Mesendoderm (in vitro differentiated cells): ENCODE data around the gene TBC1D13.
"Not testable (repeated sequence)": the region's sequence is repeated elsewhere in the genome, so short reads cannot be mapped to it uniquely, and the experiment has no call there.

ENCODE experiments used
- DNase-seq: peaks from one replicate; pipeline ENCODE4 v3.0.0; 2013
- H2AK5ac ChIP-seq: 2 replicates; pipeline ENCODE4 v1.6.1; 2013; ENCODE audit warnings: low read length, inconsistent platforms
- H2BK120ac ChIP-seq: 2 replicates; pipeline ENCODE4 v1.6.1; 2013; ENCODE audit warnings: low read depth, mild to moderate bottlenecking, low read length, moderate library complexity, mixed read lengths
- H2BK15ac ChIP-seq: replicated peaks from 2 replicates; pipeline ENCODE4 v1.6.1; 2013; ENCODE audit warnings: low read depth, mild to moderate bottlenecking, moderate library complexity
- H2BK5ac ChIP-seq: 2 replicates; pipeline ENCODE4 v1.6.1; 2013; ENCODE audit warnings: low read length, inconsistent platforms
- H3K18ac ChIP-seq: 2 replicates; pipeline ENCODE4 v1.6.1; 2013; ENCODE audit warnings: mild to moderate bottlenecking, low read length, mixed read lengths
- H3K23ac ChIP-seq: one replicate; pipeline ENCODE4 v1.6.1; 2013; ENCODE audit warnings: low read length
- H3K27ac ChIP-seq: 2 replicates; pipeline ENCODE4 v1.5.1; 2013; ENCODE audit warnings: low read depth, mild to moderate bottlenecking, inconsistent platforms, low read length, moderate library complexity
- H3K27me3 ChIP-seq: 2 replicates; pipeline ENCODE4 v1.6.1; 2013; ENCODE audit warnings: low read length, control low read depth, mild to moderate bottlenecking, inconsistent platforms; ENCODE audit not compliant: insufficient read depth, poor library complexity
- H3K36me3 ChIP-seq: 2 replicates; pipeline ENCODE4 v1.6.1; 2013; ENCODE audit warnings: low read length, inconsistent platforms; ENCODE audit not compliant: control insufficient read depth, insufficient read depth
- H3K4ac ChIP-seq: one replicate; pipeline ENCODE4 v1.6.1; 2013; ENCODE audit warnings: low read depth, mild to moderate bottlenecking, low read length, moderate library complexity
- H3K4me1 ChIP-seq: 2 replicates; pipeline ENCODE4 v1.6.1; 2013; ENCODE audit warnings: low read depth, low read length, inconsistent platforms; ENCODE audit not compliant: control insufficient read depth
- H3K4me2 ChIP-seq: 2 replicates; pipeline ENCODE4 v1.6.1; 2013; ENCODE audit warnings: low read length
- H3K4me3 ChIP-seq: 2 replicates; pipeline ENCODE4 v1.5.1; 2013; ENCODE audit warnings: mild to moderate bottlenecking, low read length
- H3K56ac ChIP-seq: one replicate; pipeline ENCODE4 v1.6.1; 2013; ENCODE audit warnings: low read length
- H3K79me1 ChIP-seq: 2 replicates; pipeline ENCODE4 v1.6.1; 2013; ENCODE audit warnings: low read length, inconsistent platforms
- H3K79me2 ChIP-seq: 2 replicates; pipeline ENCODE4 v1.6.1; 2013; ENCODE audit warnings: mild to moderate bottlenecking, low read length; ENCODE audit not compliant: control insufficient read depth, insufficient read depth
- H3K9ac ChIP-seq: 2 replicates; pipeline ENCODE4 v1.6.1; 2013; ENCODE audit warnings: low read length, inconsistent platforms
- H4K5ac ChIP-seq: one replicate; pipeline ENCODE4 v1.6.1; 2013; ENCODE audit warnings: low read length
- H4K8ac ChIP-seq: one replicate; pipeline ENCODE4 v1.6.1; 2013; ENCODE audit warnings: low read depth, mild to moderate bottlenecking, control low read depth, low read length, moderate library complexity
- WGBS: extraction: QIAGEN DNeasy Blood & Tissue Kit; methylation state at CpG from one replicate; pipeline ENCODE4 v1.1.7; 2013; ENCODE audit warnings: low lambda C conversion rate, missing lambda C conversion rate; ENCODE audit not compliant: insufficient coverage; ENCODE audit errors: extremely low coverage; 5-methylcytosine and 5-hydroxymethylcytosine counted together

TBC1D13 gene

GRCh38 chr9:128841694-128842492, 54.8 kb downstream of the TBC1D13 start:
- Histone ChIP-seq H3K18ac (no peak overlapping the region), H2AK5ac (no peak overlapping the region), H3K4me2 (no peak overlapping the region), H4K8ac (no peak overlapping the region), H3K4ac (no peak overlapping the region), H2BK5ac (no peak overlapping the region), H3K36me3 (no peaks in the 10 kb centered on the region), H3K79me1 (no peaks in the 10 kb centered on the region), H3K56ac (no peak overlapping the region), H2BK120ac (no peak overlapping the region), H3K27ac (no peak overlapping the region), H4K5ac (no peak overlapping the region), H3K27me3 (no peaks in the 10 kb centered on the region), H3K4me3 (no peak overlapping the region), H3K4me1 (no peaks in the 10 kb centered on the region), H3K23ac (no peak overlapping the region), H3K9ac (no peak overlapping the region), H3K79me2 (no peaks in the 10 kb centered on the region), H2BK15ac (no peak overlapping the region)
- no CpG with 5 or more reads among the region's 12 CpGs for WGBS
- DNase-seq, result no peak

GRCh38 chr9:128843171-128843570, 56.1 kb downstream of the TBC1D13 start:
- not testable (repeated sequence) for H3K56ac ChIP-seq, H3K23ac ChIP-seq, H3K9ac ChIP-seq, H3K79me1 ChIP-seq, H4K8ac ChIP-seq, H2BK5ac ChIP-seq, H3K4ac ChIP-seq, H2AK5ac ChIP-seq, H3K4me1 ChIP-seq, H3K18ac ChIP-seq, H2BK120ac ChIP-seq, H3K4me3 ChIP-seq, H3K36me3 ChIP-seq, H3K79me2 ChIP-seq, H3K27ac ChIP-seq, H3K4me2 ChIP-seq, H4K5ac ChIP-seq, DNase-seq, H3K27me3 ChIP-seq, H2BK15ac ChIP-seq
- WGBS, result no CpG with 5 or more reads among the region's 7 CpGs

- Histone ChIP-seq H3K4ac (no peak overlapping the region), H3K56ac (peak overlapping the region; percentile 42), H3K27me3 (no peaks in the 10 kb centered on the region), H3K4me2 (no peak overlapping the region), H3K4me1 (no peaks in the 10 kb centered on the region), H4K8ac (no peak overlapping the region), H2BK5ac (no peak overlapping the region), H3K18ac (no peak overlapping the region), H3K4me3 (no peak overlapping the region), H3K23ac (no peak overlapping the region), H3K27ac (no peak overlapping the region), H3K9ac (no peak overlapping the region), H2BK120ac (no peak overlapping the region), H3K79me2 (no peaks in the 10 kb centered on the region), H3K79me1 (no peaks in the 10 kb centered on the region), H2BK15ac (no peak overlapping the region), H4K5ac (no peak overlapping the region), H2AK5ac (no peak overlapping the region), H3K36me3 (no peaks in the 10 kb centered on the region)
- no CpG with 5 or more reads among the region's 13 CpGs for WGBS
- DNase-seq, result peak; percentile 54
Observed at GRCh38 chr9:128845186-128845931, 58.3 kb downstream of the TBC1D13 start.

GRCh38 chr9:128846680-128847030, 59.6 kb downstream of the TBC1D13 start:
- Histone ChIP-seq H3K18ac (no peak overlapping the region), H3K9ac (no peak overlapping the region), H3K4me2 (no peak overlapping the region), H3K79me1 (no peaks in the 10 kb centered on the region), H3K4me3 (no peak overlapping the region), H2BK120ac (no peak overlapping the region), H3K27ac (no peak overlapping the region), H3K79me2 (no peaks in the 10 kb centered on the region), H4K8ac (no peak overlapping the region), H3K27me3 (no peaks in the 10 kb centered on the region), H3K23ac (no peak overlapping the region), H4K5ac (no peak overlapping the region), H3K4ac (no peak overlapping the region), H2BK5ac (no peak overlapping the region), H3K36me3 (no peaks in the 10 kb centered on the region), H3K56ac (no peak overlapping the region), H3K4me1 (no peaks in the 10 kb centered on the region), H2AK5ac (no peak overlapping the region), H2BK15ac (no peak overlapping the region)
- WGBS, result no CpG with 5 or more reads among the region's 3 CpGs
- no peak for DNase-seq

GRCh38 chr9:128847803-128848202, 60.8 kb downstream of the TBC1D13 start:
- H3K79me2 ChIP-seq, result no peaks in the 10 kb centered on the region
- H3K27ac ChIP-seq, result no peak overlapping the region
- no peak overlapping the region for H3K4me3 ChIP-seq
- no peak overlapping the region for H2BK5ac ChIP-seq
- H3K27me3 ChIP-seq, result no peaks in the 10 kb centered on the region
- WGBS, result no CpG with 5 or more reads among the region's 1 CpG
- no peak overlapping the region for H2BK15ac ChIP-seq
- no peak overlapping the region for H4K5ac ChIP-seq
- no peak overlapping the region for H3K56ac ChIP-seq
- H3K4me2 ChIP-seq, result no peak overlapping the region
- H3K23ac ChIP-seq, result no peak overlapping the region
- H4K8ac ChIP-seq, result no peak overlapping the region
- H3K4ac ChIP-seq, result no peak overlapping the region
- no peaks in the 10 kb centered on the region for H3K4me1 ChIP-seq
- H3K79me1 ChIP-seq, result no peaks in the 10 kb centered on the region
- no peak overlapping the region for H3K9ac ChIP-seq
- DNase-seq, result no peak
- H2BK120ac ChIP-seq, result no peak overlapping the region
- H2AK5ac ChIP-seq, result no peak overlapping the region
- no peaks in the 10 kb centered on the region for H3K36me3 ChIP-seq
- no peak overlapping the region for H3K18ac ChIP-seq
